HL-60 (cell line): Measurements from ENCODE around the gene TRIM14.

ENCODE experiments used
- DNase-seq, 2 experiments: peaks; one replicate each; pipeline ENCODE4 v3.0.0-alpha.2; 2010 to 2020; ENCODE audit warnings: low read depth in 1 of 2, low spot score in 1 of 2
- H3K27ac ChIP-seq: fragments of 250-450 bp; sonication (Bioruptor Pico); replicated peaks from 2 replicates; pipeline ENCODE4 v1.5.1; 2020; ENCODE audit warnings: mild to moderate bottlenecking, moderate library complexity
- H3K27me3 ChIP-seq: fragments of 250-450 bp; sonication (Bioruptor Pico); 2 replicates; pipeline ENCODE4 v1.5.1; 2021; ENCODE audit warnings: mild to moderate bottlenecking, moderate library complexity; ENCODE audit not compliant: insufficient read depth, poor library complexity, severe bottlenecking
- H3K4me3 ChIP-seq: replicated peaks from 2 replicates; pipeline ENCODE4 v1.5.1; 2011; ENCODE audit warnings: mild to moderate bottlenecking, control low read depth, low read length; ENCODE audit not compliant: insufficient read depth
- CTCF ChIP-seq: IDR thresholded peaks from one replicate; pipeline ENCODE4 v1.5.1; 2011; ENCODE audit warnings: low read length, control low read depth, inconsistent platforms; ENCODE audit not compliant: insufficient read depth
- GABPA ChIP-seq: IDR thresholded peaks from 2 replicates; pipeline ENCODE4 v1.6.1; 2012; ENCODE audit warnings: low read depth
- POLR2AphosphoS5 ChIP-seq: IDR thresholded peaks from 2 replicates; pipeline ENCODE4 v1.6.1; 2012; ENCODE audit warnings: low read depth
- SPI1 ChIP-seq: IDR thresholded peaks from 2 replicates; pipeline ENCODE4 v1.6.1; 2012; ENCODE audit warnings: low read depth, mild to moderate bottlenecking, borderline replicate concordance
- TF ChIP-seq, protein P1 (sequence below): IDR thresholded peaks from 2 replicates; pipeline ENCODE4 v1.6.1; 2012; ENCODE audit warnings: low read depth; ENCODE audit not compliant: insufficient replicate concordance

The TRIM14 gene

DNA sequence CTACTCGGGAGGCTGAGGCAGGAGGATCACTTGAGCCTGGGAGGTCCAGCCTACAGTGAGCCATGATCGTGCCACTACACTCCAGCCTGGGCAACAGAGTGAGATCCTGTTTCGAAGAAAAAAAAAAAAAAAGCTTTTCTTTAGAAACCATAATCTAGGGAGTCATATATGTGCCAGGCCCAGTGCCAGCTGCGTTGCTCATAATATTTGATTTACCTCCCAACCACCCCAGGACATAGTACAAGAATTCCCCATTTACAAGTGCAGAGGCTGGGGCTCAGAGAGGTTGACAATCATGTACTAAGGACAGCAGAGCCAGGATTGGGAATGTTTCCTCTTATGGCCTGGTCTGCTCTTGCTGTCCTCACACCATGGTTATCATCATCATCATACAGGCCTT lies 25.1 kb upstream of the TRIM14 start:
- no peak for DNase-seq
- Histone ChIP-seq H3K27ac (no peak overlapping the region), H3K4me3 (no peak overlapping the region), H3K27me3 (no peaks in the 10 kb centered on the region)
- TF ChIP-seq GABPA (no peak), POLR2AphosphoS5 (no peak), SPI1 (no peak), CTCF (no peak)
- TF ChIP-seq, protein P1, sequence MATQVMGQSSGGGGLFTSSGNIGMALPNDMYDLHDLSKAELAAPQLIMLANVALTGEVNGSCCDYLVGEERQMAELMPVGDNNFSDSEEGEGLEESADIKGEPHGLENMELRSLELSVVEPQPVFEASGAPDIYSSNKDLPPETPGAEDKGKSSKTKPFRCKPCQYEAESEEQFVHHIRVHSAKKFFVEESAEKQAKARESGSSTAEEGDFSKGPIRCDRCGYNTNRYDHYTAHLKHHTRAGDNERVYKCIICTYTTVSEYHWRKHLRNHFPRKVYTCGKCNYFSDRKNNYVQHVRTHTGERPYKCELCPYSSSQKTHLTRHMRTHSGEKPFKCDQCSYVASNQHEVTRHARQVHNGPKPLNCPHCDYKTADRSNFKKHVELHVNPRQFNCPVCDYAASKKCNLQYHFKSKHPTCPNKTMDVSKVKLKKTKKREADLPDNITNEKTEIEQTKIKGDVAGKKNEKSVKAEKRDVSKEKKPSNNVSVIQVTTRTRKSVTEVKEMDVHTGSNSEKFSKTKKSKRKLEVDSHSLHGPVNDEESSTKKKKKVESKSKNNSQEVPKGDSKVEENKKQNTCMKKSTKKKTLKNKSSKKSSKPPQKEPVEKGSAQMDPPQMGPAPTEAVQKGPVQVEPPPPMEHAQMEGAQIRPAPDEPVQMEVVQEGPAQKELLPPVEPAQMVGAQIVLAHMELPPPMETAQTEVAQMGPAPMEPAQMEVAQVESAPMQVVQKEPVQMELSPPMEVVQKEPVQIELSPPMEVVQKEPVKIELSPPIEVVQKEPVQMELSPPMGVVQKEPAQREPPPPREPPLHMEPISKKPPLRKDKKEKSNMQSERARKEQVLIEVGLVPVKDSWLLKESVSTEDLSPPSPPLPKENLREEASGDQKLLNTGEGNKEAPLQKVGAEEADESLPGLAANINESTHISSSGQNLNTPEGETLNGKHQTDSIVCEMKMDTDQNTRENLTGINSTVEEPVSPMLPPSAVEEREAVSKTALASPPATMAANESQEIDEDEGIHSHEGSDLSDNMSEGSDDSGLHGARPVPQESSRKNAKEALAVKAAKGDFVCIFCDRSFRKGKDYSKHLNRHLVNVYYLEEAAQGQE, result no peak

GRCh38 chr9:98142925-98143481 lies 24.0 kb upstream of the TRIM14 start:
- Histone ChIP-seq H3K4me3 (no peak overlapping the region), H3K27me3 (no peaks in the 10 kb centered on the region), H3K27ac (no peak overlapping the region)
- no peak for TF ChIP-seq GABPA
- TF ChIP-seq POLR2AphosphoS5, result no peak
- TF ChIP-seq CTCF, result no peak
- TF ChIP-seq, protein P1, result no peak
- TF ChIP-seq SPI1, result no peak
- DNase-seq, result no peak

DNA sequence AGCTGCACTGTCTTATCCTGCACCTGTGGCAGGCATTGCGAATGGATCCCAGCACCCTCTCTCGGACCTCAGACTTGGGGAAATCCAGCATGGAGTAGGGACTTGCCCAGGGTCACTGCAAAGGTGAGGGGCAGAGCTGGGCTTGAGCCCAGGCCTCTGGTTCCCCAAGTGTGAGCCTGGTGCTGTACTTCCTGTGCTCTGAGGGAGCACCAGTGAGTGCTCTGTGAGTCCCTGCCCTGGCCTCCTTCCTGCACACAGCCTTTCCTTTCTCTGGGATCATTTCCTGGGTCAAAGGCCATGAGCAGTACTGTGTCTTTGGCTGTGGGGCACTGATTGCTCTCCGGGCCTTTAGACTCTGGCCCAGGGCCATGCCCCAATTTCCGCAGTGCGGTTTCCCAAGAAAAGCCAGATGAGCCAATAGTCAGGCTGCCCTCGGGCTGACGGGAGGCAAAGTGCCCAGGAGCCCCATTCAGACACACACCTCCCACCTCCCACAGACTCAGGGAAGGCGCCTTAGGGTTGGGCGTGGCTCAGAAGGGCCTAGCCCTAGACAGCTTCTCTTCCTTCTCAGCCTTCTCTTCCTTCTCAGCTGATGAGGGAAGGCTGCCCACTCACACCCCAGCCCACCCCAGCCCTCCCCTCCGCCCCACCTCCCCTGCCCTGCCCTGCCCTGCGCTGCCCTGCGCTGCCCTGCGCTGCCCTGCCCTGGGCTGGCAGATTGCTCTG lies 23.3 kb upstream of the TRIM14 start:
- Histone ChIP-seq H3K27ac (no peak overlapping the region), H3K27me3 (no peaks in the 10 kb centered on the region), H3K4me3 (no peak overlapping the region)
- DNase-seq, result no peak
- TF ChIP-seq SPI1, result no peak

DNA sequence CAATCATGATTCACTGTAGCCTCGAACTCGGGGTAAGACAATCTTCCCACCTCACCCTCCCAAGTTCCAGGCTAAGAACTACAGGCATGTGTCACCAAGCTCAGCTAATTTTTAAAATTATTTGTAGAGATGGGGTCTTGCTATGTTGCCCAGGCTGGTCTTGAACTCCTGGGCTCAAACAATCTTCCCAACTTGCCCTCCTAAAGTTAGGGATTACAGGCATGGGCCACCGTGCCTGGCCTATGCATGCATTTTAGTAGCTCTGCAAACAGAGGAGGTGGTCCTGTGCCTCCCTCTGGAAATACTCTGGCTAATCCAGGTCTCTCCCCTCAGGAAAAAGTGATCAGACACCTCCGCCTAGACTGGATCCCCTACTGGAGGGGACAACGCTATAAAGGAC lies 21.5 kb upstream of the TRIM14 start:
- H3K4me3 ChIP-seq, result no peak overlapping the region
- H3K27me3 ChIP-seq, result no peaks in the 10 kb centered on the region
- no peak for DNase-seq
- no peak overlapping the region for H3K27ac ChIP-seq
- TF ChIP-seq SPI1, result no peak
- no peak for TF ChIP-seq GABPA
- TF ChIP-seq, protein P1, result no peak
